ENCODE measurements around the gene NTN1.

Gene NTN1

DNA sequence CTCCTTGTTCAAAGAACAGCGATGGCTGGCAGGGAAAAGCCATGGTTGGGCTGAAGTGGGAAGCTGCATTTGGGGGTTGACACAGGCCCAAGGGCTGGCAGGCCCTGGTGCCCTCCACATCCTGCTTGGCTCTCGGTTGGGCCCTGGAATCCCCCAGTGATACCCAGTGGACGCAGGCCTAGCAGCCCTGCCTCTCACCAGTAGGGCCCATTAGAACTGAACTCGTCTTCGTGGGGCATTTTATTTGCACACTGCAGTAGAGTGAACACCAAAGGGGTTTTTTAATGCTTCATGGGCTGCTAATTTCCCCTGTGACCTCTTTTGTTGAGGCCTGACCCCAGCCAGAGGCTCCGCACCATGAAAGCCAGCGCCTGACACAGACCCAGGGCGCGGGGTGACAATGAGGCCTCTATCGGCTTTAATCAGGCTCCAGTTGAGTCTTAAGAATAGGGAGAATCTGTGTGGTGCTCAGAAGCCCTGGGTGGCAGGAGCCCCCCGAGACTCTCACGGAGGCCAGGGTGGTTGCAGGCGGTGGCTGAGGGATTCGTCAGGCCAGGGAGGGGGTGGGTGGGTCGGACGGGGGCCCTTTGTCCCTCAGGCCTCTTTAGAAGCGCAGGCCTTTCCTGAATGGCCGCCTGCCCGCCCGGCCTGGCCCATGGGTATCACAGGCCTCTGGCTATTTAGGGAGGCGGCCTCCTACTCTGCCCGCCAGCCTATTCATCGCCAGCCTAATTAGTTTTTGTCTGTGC, 199.3 kb downstream of the NTN1 start:
- DNase-seq = no peak

DNA sequence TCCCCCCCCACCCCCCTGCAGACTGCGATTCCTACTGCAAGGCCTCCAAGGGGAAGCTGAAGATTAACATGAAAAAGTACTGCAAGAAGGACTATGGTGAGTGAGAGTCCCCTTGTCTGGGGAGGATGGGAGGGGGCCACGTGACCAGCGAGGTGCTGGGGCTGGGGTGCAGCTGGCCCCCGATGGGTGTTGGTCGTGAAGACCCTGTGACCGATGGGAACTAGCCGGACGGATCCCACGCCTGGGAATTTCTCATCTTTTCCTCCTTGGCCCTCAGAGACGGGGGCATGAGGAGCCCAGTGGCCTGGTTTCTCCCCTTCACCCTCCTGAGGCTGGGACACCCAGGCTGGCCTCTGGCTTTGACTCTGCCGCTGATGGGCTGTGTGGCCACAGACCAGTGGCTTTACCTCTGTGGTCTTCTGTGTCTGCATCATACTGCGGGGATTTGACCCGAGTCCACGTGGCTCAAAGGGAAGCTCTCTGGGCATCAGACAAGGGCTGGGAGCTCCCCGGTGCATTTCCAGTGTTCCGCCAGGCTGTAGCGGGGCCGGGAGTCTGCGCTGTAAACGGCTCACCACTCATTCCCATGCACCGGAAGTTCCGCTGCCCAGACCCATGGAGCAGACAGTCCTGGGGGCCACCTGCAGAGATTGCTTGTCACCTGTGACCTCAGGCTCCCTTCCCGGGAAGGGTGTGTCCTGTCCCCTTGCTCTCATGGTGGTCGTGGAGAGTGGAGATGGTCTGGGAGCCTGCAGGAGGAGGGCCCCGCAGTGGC, 200.0 kb downstream of the NTN1 start:
- DNase-seq = no peak

GRCh38 chr17:9221922-9222180, 200.5 kb downstream of the NTN1 start:
- DNase-seq = no peak

- no peak for DNase-seq
Observed at GRCh38 chr17:9223531-9223930, 202.2 kb downstream of the NTN1 start.

DNA sequence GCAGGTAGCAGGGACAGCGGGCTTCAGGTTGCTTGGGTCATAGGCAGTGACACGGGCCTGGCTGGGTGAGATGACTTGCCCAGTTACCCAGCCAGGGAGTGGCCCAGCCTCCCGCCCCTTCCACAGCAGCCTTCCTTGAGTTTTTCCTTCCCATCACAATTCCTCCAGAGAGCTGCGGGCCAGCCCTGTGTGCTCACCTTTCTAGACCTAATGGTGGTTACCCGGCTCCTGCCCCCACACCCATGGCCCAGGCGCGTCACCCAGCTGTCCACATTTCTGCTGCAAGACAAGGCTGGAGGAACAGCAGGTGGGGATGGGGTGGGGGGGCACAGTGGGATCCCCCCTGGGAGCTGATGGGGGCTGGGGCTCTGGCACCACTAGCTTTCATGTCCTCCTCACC, 203.2 kb downstream of the NTN1 start:
- no peak for DNase-seq

DNA sequence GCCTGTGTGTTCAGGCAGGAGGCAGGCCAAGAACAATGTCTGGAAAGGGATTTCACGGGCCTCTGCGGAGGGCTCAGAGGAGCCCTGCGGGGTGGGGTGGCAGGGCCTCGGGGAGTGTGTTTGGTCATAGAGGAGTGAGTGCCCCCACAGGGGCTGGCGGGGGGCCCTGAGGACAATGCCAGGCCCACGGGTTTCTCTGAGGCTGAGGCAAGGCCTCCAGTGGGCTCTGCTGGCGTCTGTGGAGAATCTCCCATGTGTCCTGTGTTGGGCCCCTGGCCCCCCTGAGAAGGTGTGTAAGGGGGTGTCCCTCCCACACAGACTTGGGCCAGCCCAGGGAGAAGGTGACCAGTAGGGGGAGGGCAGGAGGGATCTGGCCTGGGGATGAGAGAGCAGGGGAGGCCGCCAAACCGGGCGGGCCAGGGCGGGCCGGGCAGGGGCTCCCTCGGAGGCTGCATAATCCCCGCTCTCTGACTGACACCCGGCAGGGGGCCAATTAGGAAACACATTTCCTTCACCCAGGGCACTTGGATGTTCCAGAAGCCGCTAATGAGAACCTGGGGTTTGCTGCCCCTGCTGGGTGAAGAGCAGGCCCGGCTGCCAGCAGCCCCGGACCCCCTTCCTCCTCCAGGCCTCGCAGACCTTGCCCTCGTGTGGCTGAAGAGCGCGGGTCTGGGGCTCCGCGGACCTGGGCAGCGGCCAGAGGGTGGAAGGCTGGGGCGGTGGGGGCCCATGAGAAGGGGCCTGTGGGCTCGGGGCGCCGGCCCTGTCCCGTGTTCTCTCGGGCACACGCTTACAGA, 204.2 kb downstream of the NTN1 start:
- no peak for DNase-seq

DNA sequence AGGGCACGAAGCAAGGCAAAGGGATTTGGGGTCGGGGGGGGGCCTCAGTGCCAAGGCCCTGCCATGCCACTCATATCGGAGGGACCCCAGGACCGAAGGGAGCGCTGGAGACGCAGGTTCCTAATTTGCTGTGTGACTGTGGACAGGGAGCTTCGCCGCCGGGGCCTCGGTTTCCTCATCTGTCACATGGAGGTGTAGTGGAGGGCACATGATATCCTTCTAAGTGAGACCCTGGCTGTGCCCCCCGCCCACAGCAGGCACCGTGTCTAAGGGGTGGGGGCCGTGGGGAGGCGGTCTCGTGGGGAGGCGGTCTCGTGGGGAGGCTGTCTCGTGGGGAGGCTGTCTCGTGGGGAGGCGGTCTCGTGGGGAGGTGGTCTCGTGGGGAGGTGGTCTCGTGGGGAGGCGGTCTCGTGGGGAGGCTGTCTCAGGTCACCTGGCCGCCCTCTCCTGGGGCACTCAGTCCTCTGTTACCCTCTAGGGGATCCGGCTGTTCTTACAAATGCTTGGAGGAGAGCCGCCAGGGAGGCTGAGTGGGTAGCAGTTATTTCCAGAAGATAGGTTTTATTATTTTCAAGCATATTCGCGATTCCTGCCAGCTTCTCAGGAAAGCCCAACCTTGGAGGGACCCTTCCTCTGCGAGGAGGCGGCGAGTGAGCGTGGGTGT, 205.0 kb downstream of the NTN1 start:
- no peak for DNase-seq

GRCh38 chr17:9226794-9227135, 205.5 kb downstream of the NTN1 start:
- no peak for DNase-seq

GRCh38 chr17:9227819-9228407, 206.6 kb downstream of the NTN1 start:
- no peak for DNase-seq

DNA sequence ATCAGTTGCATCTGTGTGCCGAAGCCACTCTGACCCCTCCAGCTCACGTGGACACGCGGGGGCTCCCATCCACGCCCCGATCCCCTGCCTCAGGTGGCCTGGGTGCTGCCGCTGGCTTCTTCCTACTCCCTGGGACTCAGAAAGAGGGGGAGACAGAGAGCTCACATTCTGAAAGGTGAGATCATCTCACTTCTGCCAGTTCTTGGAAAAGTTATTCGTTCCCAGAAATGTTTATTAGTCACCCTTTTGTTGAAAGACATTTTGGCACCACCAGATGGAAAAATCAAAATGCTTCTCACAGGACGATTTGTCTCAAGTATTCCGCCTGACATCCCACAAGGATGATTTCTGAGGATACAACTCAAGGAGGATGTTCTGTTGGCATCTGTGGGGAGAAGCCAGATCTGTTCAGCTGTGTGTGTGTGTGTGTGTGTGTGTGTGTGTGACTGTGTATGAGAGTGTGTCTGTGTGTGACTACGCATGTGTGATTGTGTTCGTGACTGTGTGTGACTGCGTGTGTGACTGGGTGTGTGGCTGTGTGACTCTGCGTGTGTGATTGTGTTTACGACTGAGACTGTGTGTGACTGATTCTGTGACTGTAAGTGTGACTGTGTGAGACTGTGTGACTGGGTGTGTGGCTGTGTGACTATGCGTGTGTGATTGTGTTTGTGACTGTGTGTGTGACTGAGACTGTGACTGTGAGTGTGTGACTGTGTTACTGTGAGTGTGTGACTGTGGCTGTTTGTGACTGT, 207.3 kb downstream of the NTN1 start:
- DNase-seq = no peak

- no peak for DNase-seq
Observed at GRCh38 chr17:9229160-9229825, 208.0 kb downstream of the NTN1 start.

DNA sequence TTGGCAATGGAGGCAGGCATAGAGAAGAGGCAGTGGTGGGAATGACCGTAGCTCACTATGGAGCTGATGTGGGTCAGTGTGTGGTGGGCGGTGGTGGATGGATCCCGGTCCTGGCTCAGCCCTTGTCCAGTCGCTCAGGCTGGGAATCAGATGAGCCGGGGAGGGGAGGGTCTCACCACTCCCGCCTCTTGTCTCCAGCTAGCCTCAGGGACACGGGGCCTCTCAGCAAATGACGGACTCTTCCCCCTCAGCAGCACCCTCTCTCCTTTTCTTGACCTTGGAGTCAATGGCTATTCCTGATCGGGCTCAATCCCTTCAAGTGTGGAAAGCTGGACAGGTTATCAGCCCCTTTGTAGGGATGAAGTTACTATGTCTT, 208.5 kb downstream of the NTN1 start:
- no peak for DNase-seq

- no peak for DNase-seq
Observed at GRCh38 chr17:9230346-9230745, 209.0 kb downstream of the NTN1 start.

- no peak for DNase-seq
Observed at GRCh38 chr17:9230861-9231260, 209.6 kb downstream of the NTN1 start.

- DNase-seq = no peak
Observed at GRCh38 chr17:9231449-9232154, 210.3 kb downstream of the NTN1 start.

GRCh38 chr17:9232155-9232475, 210.8 kb downstream of the NTN1 start:
- DNase-seq = no peak

- no peak for DNase-seq
Observed at GRCh38 chr17:9232591-9233270, 211.4 kb downstream of the NTN1 start.

- DNase-seq = no peak
Observed at GRCh38 chr17:9233271-9233599, 211.9 kb downstream of the NTN1 start.

DNA sequence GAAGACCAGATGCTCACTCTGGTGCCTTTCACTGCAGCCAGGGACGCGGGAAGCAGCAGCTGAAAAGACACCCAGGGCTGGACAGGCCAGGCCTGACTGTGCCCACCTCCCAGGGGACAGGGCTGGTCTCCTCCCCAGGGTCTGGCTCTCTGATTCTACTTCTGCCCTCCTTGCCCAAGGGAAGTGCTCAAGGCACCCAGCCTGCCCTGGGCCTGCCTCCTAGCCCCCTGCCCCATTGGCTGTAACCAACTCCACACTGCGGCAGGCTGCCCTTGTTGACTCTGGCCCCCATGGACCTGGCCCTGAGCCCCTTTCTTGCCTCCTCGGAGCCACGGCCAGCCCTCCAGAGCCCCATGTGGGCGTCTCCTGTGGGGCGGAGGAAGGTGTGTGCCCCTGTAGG, 212.5 kb downstream of the NTN1 start:
- no peak for DNase-seq

DNA sequence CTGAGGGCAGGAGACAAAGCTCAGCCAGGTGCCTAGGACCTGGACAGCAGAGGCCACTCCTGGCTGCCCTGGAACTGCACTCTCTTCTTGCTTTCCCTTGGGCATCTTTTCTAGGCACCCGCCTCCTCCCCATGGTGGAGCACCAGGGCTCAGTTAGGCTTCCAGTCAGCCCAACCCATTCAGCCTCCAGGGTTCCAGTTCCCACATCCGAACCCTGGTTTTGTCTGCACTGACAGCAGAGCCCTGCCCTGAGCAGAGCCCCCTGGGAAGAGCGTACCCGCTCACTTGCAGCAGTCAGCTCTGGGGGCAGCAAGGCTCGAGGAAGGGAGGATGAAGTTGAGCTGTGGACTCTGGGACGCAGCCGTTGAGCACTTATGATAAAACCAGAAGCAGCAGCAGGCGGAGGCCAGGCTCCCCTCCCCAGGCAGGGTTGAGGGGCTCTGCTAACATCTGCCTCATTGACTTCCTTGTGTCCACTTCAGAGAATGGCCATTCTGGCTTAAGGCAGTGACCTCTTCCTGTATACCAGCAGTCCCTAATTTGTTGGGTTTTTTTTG, 213.2 kb downstream of the NTN1 start:
- no peak for DNase-seq

DNA sequence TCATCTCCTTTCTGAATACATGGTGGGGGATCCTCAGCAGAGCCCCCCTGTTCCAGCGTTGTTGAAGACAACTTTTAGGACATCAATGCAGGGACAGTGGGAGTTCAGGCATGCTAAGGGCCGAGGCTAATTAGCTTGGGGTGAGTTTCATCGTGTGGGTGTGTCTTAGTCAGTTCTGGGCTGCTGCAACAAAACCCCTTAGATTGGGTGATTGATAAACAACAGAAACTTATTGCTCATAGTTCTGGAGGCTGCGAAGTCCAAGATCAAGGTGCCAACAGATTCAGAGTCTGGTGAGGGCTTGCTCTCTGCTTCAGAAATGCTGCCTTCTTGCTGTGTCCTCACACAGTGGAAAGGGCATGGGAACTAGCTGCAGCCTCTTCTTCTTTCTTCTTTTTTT, 214.0 kb downstream of the NTN1 start:
- no peak for DNase-seq
